Stomach (tissue), 4 donors: ENCODE data around the gene APOLD1.

Experiments
- CTCF ChIP-seq, 7 experiments: fragments of 450-650 bp in 4 of 7; fragments of 200-600 bp in 3 of 7; sonication (generic) in 3 of 7; IDR thresholded peaks; one replicate each; pipeline ENCODE4 v1.5.1; 2016 to 2019; ENCODE audit warnings: antibody characterized with exemption in 7 of 7, control low read depth in 2 of 7, mild to moderate bottlenecking in 1 of 7
- POLR2AphosphoS5 ChIP-seq, 3 donors: sonication (generic); formaldehyde crosslinking; IDR thresholded peaks; one replicate each; pipeline ENCODE4 v1.6.1; 2016; ENCODE audit warnings: antibody characterized with exemption in 3 of 3

DNA sequence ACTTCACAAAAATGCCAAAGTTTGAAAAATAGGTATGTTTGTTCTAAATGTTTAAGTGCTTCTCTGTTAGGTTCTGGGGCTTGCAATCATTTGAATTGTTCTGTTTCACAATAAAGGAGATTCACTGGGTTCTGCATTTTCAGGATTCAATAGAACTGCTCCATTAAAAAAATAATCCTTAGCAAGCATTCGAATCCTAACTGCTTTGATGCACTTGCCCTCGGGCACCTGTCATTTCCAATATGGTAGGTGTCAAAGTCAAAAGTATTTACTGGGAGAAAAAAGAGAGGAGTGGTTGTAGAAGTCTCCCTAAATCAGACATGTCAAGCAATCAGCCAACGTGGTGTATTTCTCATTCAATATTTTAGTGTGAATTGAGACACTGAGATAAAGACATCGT, 5.5 kb downstream of the APOLD1 start:
- TF ChIP-seq CTCF (IDR thresholded peaks at IDR 0.05) (no peak), POLR2AphosphoS5 (IDR thresholded peaks at IDR 0.05) (no peak)
